GM21423 (cell line): ENCODE data around the gene PIK3R1.
A peak's percentile ranks its signal among the peaks of the same experiment; 100 is the strongest.
"Not testable (repeated sequence)": the region's sequence is repeated elsewhere in the genome, so short reads cannot be mapped to it uniquely, and the experiment has no call there.

Experiments
- ATAC-seq: cut with Tn5 transposase; IDR thresholded peaks from one replicate; pipeline ENCODE4 v1.9.1; 2021; ENCODE audit warnings: mild to moderate bottlenecking, moderate library complexity; ENCODE audit not compliant: unreplicated experiment

The PIK3R1 gene

DNA sequence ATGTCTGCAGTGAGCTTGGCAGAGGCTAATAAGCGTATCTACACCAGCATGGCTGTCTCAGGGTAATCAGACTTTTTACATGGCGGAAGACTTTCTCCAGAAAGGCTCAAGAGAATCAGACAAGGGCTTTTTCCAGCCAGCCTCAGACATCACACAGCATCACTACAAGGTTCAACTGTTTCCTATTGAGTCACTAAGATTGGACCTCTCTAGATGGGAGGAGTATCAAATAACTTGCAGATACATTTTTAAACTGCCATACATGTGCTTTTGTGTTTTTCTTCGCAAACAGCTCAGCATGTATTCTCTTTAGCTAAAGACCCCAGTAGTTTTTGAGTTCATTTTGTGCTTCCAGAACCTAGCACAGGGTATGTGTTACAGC, 22.9 kb upstream of the PIK3R1 start:
- no peak for ATAC-seq

DNA sequence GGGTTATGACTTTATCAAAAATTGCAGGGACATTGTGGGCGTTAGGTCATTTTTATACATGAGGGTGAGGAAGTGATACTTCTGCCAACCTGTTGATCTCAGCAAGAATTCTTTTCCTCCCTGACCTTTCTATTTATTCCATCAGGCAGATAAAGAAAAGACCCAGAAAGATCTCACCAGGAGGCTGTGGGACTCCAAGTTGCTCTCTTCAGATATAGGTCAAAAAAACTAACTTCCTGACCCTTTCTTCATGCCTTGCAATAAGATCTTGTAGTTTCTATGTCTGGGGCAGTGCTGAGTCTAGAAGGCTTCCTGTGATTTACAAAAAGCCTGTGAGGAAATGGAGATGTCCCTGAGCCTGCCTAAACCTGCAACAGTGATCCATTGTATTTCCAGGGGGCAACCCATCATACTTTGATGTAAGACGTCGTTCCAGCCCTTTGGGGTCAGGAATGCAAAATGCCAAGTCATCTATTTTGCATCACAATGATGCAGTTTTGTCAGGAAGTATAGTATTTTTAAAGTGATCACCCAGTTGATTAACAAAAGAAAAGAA, 22.0 kb upstream of the PIK3R1 start:
- no peak for ATAC-seq

DNA sequence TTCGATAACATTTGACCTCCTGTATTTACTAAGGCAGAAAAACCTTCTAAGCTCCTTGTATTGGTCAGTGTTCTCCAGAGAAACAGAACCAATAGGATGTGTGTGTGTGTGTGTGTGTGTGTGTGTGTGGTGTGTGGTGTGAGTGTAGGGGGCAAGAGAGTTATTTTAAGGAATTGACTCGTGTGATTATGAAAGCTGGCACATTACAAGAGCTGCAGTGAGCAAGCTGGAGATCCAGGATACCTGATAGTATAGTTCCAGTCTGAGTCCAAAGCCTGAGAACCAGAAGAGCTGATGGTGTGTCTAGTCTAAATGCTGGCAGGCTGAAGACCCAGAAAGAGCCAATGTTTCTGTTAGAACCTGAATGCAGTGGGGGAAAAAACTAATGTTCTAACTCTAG, 21.2 kb upstream of the PIK3R1 start:
- ATAC-seq, result no peak

DNA sequence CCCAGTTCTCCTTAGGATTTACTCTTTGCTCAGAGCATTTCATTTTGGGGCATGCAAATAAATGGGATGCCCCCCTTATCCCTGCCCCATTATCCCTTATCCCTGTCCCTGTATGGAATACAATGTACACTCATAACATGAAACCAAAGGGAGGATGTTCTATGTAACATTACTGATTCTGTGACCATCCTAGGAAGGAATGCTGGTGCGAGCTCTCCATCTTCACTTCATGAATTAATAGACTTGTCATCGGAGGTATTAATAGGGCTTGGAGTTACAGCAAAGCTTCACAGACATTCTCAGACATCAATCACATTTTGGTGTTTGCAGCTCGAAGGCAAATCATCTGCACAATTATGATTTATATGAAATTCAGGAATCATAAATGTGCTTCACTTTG, 20.4 kb upstream of the PIK3R1 start:
- ATAC-seq, result no peak

DNA sequence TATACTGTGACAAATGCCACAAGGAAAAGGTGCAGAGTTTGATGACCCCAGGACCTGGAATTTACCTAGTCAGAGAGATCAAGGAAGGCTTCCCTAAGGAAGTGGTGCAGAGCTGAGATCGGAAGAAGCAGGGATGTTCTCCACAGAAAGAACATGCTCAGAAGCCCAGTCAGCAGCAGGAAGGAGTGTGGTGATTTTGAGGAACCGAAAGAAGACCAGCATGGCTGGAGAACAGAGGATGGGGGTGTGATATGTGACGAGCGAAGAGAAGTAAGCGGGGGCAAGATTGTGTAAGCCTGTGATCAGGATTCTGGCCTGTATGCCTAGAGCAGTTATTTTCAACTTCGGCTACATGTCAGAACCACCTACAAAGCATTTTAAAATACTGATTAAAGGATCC, 18.7 kb upstream of the PIK3R1 start:
- peak; percentile 98 for ATAC-seq

DNA sequence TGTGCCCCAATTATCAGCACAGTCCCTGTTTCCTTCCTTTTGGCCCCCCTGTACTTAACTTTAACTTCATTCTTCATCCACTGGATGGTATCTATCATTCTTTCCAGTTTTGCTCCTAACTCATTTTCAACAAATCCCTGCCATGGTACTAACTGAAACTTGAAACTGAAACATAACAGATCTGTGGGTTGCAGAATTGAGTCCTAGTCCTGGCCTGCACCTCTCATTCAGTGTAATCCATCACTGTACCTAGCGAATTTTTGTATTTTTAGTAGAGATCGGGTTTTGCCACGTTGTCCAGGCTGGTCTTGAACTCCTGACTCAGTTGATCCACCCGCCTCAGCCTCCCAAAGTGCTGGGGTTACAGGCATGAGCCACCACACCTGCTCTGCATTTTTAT, 15.3 kb upstream of the PIK3R1 start:
- ATAC-seq, result no peak

DNA sequence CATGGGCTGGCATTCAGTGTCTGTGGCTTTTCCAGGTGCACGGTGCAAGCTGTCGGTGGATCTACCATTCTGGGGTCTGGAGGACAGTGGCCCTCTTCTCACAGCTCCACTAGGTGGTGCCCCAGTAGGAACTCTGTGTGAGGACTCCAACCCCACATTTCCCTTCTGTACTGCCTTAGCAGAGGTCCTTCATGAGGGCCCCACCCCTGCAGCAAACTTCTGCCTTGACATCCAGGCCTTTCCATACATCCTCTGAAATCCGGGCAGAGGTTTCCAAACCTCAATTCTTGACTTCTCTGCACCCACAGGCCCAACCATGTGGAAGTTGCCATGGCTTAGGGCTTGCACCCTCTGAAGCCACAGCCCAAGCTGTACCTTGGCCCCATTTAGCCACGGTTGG, 4.9 kb upstream of the PIK3R1 start:
- ATAC-seq, result not testable (repeated sequence)

DNA sequence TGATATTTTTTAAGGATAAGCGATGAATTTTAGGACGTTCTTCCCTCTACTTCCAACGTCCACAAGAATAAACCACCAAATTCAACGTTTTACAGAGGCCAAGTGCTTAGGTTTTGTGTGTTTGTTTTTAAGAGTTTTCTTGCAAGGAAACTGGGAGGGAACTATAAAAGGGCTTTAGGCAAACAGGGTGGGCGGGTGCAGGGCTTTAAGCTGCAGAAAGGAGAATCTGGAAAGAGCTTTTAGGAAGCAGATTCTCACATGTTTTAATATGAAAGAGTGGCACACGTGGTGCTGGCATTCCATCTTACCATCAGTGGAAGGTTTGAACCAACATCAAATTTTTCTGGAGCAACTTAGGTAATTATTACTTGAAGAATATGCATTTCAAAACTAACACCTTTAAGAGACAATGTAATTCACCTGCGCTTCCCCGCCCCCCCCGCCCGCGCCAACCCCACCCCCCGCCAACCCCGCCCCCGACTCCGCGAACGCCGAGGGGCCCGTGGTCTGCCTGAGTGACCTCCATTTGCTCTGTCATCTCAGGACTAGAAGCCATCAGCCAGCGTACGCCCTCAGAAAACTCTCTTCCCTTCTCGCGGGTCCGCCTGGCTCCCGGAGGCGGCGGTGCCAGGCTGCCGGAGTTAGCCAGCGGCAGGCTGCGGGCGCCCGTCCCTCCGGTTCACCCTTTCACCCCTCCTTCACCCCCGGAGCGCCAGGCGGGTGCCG, 911 bp upstream of the PIK3R1 start:
- peak; percentile 13 for ATAC-seq

DNA sequence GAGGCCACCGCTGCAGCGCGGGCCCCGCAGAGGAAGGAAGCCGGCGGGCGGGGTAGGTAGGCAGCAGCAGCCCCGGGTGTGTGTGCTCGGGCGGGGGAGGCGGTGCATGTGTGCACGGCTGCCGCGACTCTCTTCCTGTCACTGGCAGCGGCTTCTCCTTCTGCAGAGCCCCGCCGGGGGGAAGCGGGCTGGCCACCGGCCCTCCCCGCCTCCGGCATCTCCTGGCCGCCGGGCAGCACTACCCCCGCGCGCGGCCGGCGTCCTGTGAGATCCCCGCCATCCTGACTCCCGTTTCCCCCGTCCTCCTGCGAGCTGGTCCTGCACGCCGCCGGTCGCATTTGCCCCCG, 315 bp downstream of the PIK3R1 start:
- peak; percentile 42 for ATAC-seq

DNA sequence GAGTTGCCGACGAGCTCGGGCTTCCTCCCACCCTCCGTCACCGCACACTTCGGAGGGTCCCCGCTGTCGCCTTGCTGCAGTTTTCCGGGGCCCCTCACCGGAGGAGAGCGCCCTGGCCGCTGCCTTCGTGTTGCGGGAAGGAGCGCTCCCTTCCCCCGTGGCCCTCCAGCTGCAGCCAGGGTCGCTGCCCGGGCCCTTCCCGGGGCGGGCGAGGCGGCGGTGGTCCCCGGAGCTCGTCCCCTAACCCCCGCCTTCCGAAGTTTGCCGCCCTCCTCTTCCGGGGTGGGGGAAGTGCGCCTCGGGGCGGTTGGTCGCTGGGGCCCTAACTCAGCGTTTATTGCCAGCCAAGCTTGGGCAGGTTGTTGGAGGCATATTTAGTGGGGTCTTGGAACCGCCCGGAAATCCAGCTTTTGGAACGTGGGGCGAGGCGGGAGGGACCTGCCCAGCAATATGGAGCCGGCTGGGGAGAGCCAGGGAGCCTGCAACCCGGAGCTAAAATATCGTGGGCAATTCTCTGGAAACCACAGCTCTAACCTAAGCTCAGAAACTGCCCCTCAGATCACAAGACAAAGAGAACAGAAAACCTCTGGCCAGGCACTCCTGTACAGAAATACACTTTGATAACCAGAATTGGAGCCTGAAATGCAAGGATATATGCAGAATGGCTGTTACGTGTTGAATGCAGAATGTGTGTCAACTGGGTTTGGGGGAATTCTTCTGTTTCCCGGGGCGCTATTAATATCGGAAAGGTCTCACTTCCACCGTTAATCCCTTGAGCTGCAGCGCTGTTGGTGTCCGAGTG, 890 bp downstream of the PIK3R1 start:
- peak; percentile 25 for ATAC-seq

DNA sequence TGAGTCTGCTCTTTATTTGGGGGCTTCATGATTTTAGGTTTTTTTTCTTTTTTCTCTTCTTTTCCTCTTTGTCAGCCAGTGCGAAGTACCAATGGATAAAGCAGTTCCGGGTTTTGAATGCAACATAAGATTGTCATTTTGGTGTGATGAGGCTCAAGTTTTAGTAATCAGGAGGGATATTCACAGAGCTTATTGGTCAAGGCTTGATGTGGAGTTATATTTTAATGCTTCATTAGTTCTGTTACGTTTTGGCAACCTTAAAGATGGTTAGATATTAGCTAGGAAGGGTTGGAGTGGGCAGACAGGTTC, 1.4 kb downstream of the PIK3R1 start:
- ATAC-seq, result no peak

DNA sequence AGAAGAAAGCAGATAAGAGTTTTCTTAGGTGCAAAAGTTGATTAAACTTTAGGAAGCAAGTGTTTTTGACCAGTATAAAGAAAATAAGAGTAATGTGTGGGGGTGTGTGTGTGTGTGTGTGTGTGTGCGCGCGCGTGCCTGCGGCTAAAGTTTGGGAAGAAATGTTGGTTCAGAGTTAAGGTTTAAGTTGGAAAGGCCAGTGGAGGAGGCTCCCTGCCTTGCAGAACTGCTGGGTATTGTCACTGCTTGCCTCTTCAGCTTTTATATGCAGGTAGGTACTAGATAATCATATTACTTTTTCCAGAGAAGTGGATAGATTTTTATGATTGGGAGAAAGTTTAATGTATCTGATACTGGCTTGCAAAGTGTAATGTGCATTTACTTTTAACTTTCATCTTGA, 2.0 kb downstream of the PIK3R1 start:
- ATAC-seq, result no peak

DNA sequence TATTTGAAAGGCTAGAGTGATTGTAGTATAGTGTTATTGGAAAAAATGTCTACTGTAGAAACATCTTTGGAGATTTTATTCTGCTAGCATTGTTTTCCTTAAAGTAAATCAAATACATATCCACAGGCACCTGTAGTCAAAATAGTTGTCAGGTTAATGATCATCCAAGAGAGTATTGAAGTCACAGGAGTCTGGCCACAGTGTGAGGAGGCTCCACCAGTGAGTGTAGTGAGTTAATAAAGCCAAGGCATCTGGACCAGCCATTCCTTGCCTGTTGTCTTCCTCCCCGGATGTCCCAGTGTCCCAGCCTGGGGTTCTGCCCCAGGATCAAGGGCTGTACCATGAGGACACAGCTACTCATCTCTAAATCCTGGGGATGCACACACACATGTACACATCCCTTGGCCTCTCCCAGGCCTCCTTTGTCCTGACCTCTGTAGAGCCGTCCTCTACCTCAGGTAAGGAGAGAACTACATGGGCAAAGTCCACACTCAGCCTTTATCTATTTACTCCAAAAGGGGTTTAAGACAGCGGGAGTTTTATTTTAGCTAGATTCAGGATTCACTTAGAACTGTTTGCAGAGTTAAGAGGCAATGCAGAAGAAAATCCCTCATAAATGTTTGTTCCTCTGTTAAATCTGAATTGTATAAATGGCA, 3.7 kb downstream of the PIK3R1 start:
- no peak for ATAC-seq

DNA sequence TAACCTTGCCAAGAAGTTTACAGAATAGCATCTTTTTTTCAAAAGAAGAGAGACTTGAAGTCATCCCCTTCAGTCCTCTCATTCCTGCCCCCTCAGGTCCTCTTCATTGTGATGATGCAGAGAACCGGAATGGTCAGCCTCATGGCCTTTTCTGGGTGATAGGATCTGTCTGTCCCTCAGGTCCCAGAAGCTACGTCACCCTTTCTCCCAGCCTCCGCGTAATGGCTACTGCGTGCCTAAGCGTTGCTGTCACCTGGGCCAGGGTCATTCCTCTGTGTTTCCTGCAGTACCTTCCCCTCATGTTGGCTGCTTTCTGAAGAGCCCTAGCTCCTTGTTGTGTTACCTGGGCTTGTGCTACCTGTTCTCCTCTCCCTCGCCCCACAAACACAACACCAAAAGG, 4.7 kb downstream of the PIK3R1 start:
- no peak for ATAC-seq

DNA sequence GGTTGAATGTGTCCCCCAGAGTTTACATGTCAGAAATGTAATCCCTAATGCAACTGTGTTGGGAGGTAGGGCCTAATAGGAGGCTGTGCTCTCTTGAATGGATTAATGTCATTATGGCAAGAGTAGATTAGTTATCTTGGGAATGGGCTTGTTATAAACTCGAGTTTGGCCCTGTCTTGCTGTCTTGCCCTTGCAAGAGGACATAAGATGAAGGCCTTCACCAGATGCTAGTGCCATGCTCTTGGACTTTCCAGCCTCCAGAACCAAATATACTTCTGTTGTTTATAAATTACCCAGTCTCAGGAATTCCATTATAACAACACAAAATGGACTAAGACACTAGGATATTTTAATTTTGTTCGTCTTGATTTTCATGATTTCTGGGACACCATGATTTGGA, 5.4 kb downstream of the PIK3R1 start:
- no peak for ATAC-seq

DNA sequence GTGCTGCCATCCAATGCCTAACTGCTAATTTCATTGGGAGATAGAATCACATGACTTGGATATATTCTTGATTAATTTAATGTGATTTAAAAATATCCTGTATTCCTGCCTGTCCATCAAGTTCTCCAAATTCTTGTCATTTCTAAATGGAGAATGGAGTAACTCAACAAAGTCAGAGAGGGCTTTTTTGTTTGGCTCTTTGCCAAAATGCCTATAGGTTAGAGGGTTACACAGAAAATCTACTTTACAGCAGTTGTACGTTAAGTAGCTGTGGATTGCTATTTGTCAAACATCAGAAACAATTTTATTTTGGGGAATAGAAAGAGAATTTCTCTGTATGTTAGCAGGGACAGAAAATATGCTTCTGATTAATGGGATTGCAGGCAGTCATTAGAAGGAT, 5.9 kb downstream of the PIK3R1 start:
- ATAC-seq, result no peak

DNA sequence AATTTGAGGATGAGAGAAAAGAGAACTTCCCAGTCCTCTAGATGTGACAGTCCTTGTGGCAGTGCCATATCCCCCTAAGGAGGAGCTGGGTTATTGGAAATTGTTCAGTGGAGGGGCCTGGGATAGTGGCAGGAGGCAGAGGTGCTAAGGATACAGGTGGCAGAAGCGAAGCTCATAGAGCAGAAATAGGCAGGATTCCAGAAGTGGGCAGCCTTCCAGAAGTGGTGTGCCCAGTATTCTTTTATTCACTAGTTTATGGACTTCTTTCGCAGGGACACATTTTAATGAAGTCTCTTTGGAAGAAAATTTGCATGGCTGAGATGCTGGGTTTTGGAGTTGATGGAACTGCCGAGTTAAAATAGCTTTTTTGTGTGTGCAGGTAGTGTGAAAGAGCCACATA, 6.8 kb downstream of the PIK3R1 start:
- ATAC-seq, result no peak

DNA sequence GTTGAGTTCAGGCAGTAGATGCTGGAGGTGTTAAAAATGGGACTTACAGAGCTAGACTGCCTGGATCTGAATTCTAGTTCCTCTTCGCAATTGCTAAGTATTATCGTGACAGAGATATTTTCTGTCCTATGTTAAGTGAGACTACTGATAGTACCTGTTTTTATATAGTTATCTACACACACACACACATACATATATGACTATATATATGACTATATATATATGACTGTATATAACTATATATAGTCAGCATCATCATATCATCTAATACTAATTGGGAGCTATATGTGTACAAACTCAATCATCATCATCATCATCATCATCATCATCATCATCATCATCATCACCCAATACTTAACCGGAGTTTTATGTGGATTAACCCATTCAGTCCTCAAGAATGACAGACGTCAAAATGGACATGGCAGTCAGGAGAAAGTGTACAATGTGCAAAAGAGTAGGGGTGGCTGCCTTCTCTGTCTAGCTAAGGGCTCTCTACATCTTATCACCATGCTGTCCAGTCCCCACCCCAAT, 7.3 kb downstream of the PIK3R1 start:
- ATAC-seq, result no peak

DNA sequence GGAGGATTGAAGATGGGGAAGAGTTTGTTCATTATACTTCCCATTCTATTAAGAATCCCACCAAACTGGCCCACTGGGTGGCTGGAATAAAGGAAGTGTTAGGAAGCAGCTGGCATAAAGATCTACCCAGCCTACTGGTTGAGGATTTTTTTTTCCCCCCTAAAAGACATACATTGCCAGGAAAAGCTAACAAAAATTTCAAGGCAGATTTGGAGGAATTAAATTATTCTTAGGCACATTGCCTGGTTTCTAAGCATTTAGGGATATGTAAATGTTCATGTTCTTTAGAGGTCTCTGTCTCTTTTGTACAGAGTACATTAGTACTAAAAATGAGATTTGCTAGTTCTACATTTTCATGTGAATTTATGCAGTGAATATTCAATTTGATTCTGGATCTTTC, 8.3 kb downstream of the PIK3R1 start:
- no peak for ATAC-seq

DNA sequence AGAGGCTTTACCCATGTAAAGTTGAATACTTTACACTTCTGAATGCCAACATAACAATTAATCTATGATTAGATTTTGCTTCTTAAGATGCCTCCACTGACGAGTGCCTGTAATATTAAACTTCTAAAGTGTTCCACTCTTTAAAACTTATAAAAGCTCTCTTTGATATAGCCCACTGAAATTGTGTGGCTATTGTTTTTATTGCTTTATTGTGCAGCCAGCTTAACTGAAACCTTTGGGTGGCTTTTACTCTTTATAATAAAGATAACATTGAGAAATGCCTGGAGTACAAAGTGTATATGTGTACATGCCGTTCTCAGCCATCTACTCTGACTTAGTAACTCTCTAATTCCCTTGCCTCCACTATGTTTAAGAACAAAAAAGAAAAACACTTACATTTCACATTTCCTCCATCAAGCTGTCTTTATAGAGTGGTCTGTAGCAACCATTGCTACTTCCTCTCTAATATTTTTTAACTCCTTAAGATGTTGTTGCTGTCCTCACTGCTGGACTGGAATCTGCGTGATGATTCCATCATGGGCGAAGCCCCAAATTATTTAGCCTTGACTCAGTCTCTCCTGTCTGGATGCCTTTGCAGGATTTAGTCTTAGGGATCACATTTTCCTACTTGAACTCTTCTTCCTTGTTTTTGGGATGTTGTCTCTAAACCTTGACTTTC, 9.1 kb downstream of the PIK3R1 start:
- ATAC-seq, result no peak

DNA sequence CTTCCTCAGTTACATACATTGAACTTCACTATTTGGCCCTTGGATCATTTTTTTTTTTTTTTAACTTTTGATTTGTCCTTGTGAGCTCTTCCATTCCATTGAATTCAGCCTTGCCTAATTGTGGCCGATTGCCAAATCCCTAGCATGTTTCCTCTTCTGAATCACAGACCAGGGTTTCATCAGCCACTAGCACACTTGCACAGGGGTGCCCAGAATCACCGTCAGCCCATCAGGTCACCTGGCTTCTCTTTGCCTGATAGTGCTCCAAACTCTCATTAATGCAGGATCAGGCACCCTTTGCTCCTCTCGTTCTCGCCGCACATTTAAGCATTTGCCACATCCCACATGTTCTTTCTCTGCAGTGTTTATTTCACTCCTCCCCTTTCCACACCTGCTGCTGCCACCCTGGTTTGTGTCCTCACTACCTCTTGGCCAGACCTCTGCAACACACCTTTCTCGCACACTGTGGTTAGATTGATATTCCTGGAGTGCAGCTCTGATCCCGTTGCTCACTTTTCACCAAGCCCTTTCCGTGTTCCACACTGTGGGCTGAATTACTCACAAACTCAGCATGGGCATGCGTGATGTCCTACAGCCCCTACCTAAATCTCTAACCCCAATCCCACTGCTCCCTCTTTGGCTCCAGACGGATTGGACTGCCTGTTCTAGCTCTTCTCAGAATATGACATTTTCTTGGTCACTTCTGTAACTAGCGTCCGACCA, 9.8 kb downstream of the PIK3R1 start:
- ATAC-seq, result no peak
